SK-N-SH treated with all-trans-retinoic acid at 6 μM for 48 hours (cell line): ENCODE data around the gene KIF20A.

ENCODE experiments used
- ATAC-seq: fragments of 200-7000 bp; cut with Tn5 transposase; 3 replicates; pipeline ENCODE4 v1.9.1; 2020; ENCODE audit warnings: mild to moderate bottlenecking, moderate library complexity
- ARNTL ChIP-seq: fragments of 450-650 bp; formaldehyde crosslinking; IDR thresholded peaks from 2 replicates; pipeline ENCODE4 v1.5.0; 2020; ENCODE audit warnings: low read depth, mild to moderate bottlenecking, moderate library complexity, borderline replicate concordance
- BACH2 ChIP-seq: fragments of 250-450 bp; sonication (Bioruptor Pico); IDR thresholded peaks from 2 replicates; pipeline ENCODE4 v1.9.0; 2021; ENCODE audit warnings: mild to moderate bottlenecking, borderline replicate concordance
- CSRNP3 ChIP-seq: fragments of 250-450 bp; sonication (Bioruptor Pico); IDR thresholded peaks from 2 replicates; pipeline ENCODE4 v1.5.1; 2021; ENCODE audit warnings: mild to moderate bottlenecking, moderate library complexity
- ESRRG ChIP-seq: fragments of 250-450 bp; sonication (Bioruptor Pico); IDR thresholded peaks from 2 replicates; pipeline ENCODE4 v1.6.1; 2021; ENCODE audit warnings: mild to moderate bottlenecking
- GLIS3 ChIP-seq: fragments of 250-450 bp; sonication (Bioruptor Pico); IDR thresholded peaks from 2 replicates; pipeline ENCODE4 v1.5.0; 2020; ENCODE audit warnings: mild to moderate bottlenecking, moderate library complexity
- ISL1 ChIP-seq: fragments of 250-450 bp; sonication (Bioruptor Pico); IDR thresholded peaks from 2 replicates; pipeline ENCODE4 v2.1.2; 2022; ENCODE audit warnings: mild to moderate bottlenecking, moderate library complexity
- PATZ1 ChIP-seq: fragments of 250-450 bp; sonication (Bioruptor Pico); IDR thresholded peaks from 2 replicates; pipeline ENCODE4 v1.8.0; 2020; ENCODE audit warnings: mild to moderate bottlenecking, moderate library complexity, borderline replicate concordance
- PPARA ChIP-seq: fragments of 250-450 bp; sonication (Bioruptor Pico); IDR thresholded peaks from 2 replicates; pipeline ENCODE4 v1.5.0; 2020; ENCODE audit warnings: mild to moderate bottlenecking, borderline replicate concordance
- RARB ChIP-seq: fragments of 250-450 bp; sonication (Bioruptor Pico); IDR thresholded peaks from 2 replicates; pipeline ENCODE4 v1.8.0; 2021; ENCODE audit warnings: mild to moderate bottlenecking, moderate library complexity
- SNAI2 ChIP-seq: fragments of 250-450 bp; sonication (Bioruptor Pico); IDR thresholded peaks from 2 replicates; pipeline ENCODE4 v1.5.0; 2020; ENCODE audit warnings: mild to moderate bottlenecking, moderate library complexity
- TCF4 ChIP-seq: fragments of 250-450 bp; sonication (Bioruptor Pico); IDR thresholded peaks from 2 replicates; pipeline ENCODE4 v1.8.0; 2021; ENCODE audit warnings: mild to moderate bottlenecking, moderate library complexity, borderline replicate concordance
- TOX ChIP-seq: fragments of 250-450 bp; sonication (Bioruptor Pico); IDR thresholded peaks from 2 replicates; pipeline ENCODE4 v1.8.0; 2021; ENCODE audit warnings: mild to moderate bottlenecking, moderate library complexity, borderline replicate concordance
- TSHZ2 ChIP-seq: fragments of 250-450 bp; sonication (Bioruptor Pico); IDR thresholded peaks from 2 replicates; pipeline ENCODE4 v1.5.0; 2020; ENCODE audit warnings: mild to moderate bottlenecking, moderate library complexity
- ZC3H10 ChIP-seq: fragments of 250-450 bp; sonication (Bioruptor Pico); IDR thresholded peaks from 2 replicates; pipeline ENCODE4 v1.5.1; 2021; ENCODE audit warnings: mild to moderate bottlenecking, moderate library complexity
- ZFP3 ChIP-seq: fragments of 250-450 bp; sonication (Bioruptor Pico); IDR thresholded peaks from 2 replicates; pipeline ENCODE4 v1.5.0; 2020; ENCODE audit warnings: mild to moderate bottlenecking, moderate library complexity
- ZFP30 ChIP-seq: fragments of 450-650 bp; formaldehyde crosslinking; IDR thresholded peaks from 2 replicates; pipeline ENCODE4 v1.5.0; 2022; ENCODE audit warnings: mild to moderate bottlenecking, moderate library complexity
- ZNF565 ChIP-seq: fragments of 450-650 bp; formaldehyde crosslinking; conservative IDR thresholded peaks from 2 replicates; pipeline ENCODE4 v1.5.0; 2020; ENCODE audit warnings: low read depth, mild to moderate bottlenecking, moderate library complexity
- ZNF70 ChIP-seq: fragments of 450-650 bp; formaldehyde crosslinking; IDR thresholded peaks from 2 replicates; pipeline ENCODE4 v1.5.0; 2020; ENCODE audit warnings: mild to moderate bottlenecking, moderate library complexity
- ZNF8 ChIP-seq: fragments of 450-650 bp; formaldehyde crosslinking; IDR thresholded peaks from 2 replicates; pipeline ENCODE4 v1.5.0; 2020; ENCODE audit warnings: mild to moderate bottlenecking, moderate library complexity
- TF ChIP-seq, protein P1 (sequence below): fragments of 250-450 bp; sonication (Bioruptor Pico); IDR thresholded peaks from 2 replicates; pipeline ENCODE4 v1.5.1; 2020; ENCODE audit warnings: low read depth, mild to moderate bottlenecking, moderate library complexity

KIF20A gene

DNA sequence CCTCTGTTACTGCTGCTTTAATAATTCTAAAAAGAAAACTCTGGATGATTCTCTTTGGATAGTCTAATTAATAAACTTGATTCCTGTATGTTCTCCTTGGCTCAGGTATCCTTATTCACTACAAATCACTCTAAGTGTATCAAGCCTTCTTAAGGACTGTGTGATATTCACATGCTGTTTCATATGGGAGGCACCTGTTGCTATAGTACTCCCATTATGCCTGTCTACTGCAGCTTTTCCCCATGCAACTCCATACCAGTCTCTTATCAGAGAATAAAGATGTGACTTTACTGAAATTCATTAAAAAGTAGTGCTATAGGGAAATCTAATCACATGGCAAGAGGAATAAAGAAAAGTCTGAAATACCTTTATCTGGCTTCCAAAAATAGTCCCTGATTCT lies 15.2 kb upstream of the KIF20A start (continued):
- no peak for TF ChIP-seq ISL1

- TF ChIP-seq ZNF565 (CRISPR knock-in tag) = no peak
- TF ChIP-seq GLIS3 = no peak
- no peak for TF ChIP-seq CSRNP3
- no peak for TF ChIP-seq ISL1
- TF ChIP-seq BACH2 (CRISPR knock-in tag) = no peak
- TF ChIP-seq PATZ1 (CRISPR knock-in tag) = no peak
- TF ChIP-seq ZNF8 = no peak
- no peak for TF ChIP-seq ARNTL (CRISPR knock-in tag)
- TF ChIP-seq ZFP30 (CRISPR knock-in tag) = no peak
- TF ChIP-seq ZFP3 = no peak
- TF ChIP-seq PPARA = no peak
- no peak for ATAC-seq
Measured at GRCh38 chr5:138169124-138169523, 9.8 kb upstream of the KIF20A start.

GRCh38 chr5:138170299-138170698 lies 8.6 kb upstream of the KIF20A start:
- no peak for TF ChIP-seq TCF4 (CRISPR knock-in tag)
- TF ChIP-seq ISL1 = no peak
- no peak for TF ChIP-seq ZNF70
- no peak for TF ChIP-seq ZFP3

DNA sequence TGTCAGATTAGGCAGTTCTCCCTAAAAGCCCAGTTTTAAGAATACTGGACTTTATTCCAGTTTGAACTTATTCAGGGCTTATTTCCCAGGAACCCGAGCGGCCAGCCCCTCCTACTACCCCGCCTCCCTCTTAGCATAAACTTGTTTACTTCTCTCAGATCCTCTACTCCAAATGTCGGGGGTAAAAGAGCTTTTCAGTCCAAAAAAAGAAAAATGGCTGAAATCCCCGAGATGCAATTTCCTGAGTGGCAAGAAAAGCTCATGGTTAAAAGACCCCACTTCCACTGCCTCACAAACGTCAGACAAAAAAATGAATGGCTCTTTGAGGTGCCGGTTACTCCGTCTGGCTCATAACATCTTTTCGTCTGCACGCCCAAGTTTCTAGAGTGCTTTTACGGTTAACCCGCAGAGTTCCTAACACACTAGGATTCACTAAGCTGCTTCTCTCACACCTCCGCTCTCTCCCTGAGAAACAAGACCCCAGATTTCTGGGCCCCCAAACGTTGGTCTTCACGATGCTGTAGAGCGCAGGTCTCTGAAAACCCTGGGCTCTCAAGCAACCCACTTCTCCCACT lies 884 bp upstream of the KIF20A start:
- TF ChIP-seq TCF4 (CRISPR knock-in tag) = no peak
- TF ChIP-seq ARNTL (CRISPR knock-in tag) = no peak
- no peak for TF ChIP-seq ESRRG (CRISPR knock-in tag)
- no peak for TF ChIP-seq ZFP3
- ATAC-seq = peak; percentile 63

More at GRCh38 chr5:138170299-138170698, 8.6 kb upstream of the KIF20A start:
- no peak for ATAC-seq

- ATAC-seq = no peak; the same call in 2 of the 3 replicates
- no peak for TF ChIP-seq TSHZ2 (CRISPR knock-in tag)
- TF ChIP-seq, protein P1, sequence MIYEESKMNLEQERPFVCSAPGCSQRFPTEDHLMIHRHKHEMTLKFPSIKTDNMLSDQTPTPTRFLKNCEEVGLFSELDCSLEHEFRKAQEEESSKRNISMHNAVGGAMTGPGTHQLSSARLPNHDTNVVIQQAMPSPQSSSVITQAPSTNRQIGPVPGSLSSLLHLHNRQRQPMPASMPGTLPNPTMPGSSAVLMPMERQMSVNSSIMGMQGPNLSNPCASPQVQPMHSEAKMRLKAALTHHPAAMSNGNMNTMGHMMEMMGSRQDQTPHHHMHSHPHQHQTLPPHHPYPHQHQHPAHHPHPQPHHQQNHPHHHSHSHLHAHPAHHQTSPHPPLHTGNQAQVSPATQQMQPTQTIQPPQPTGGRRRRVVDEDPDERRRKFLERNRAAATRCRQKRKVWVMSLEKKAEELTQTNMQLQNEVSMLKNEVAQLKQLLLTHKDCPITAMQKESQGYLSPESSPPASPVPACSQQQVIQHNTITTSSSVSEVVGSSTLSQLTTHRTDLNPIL (CRISPR knock-in tag) = no peak
- TF ChIP-seq TCF4 (CRISPR knock-in tag) = no peak
- TF ChIP-seq SNAI2 (CRISPR knock-in tag) = no peak
Measured at GRCh38 chr5:138179277-138179857, 455 bp downstream of the KIF20A start.

- ATAC-seq = peak; percentile 30
- TF ChIP-seq ZNF70 = no peak
- TF ChIP-seq TOX (CRISPR knock-in tag) = no peak
- TF ChIP-seq ESRRG (CRISPR knock-in tag) = no peak
- no peak for TF ChIP-seq BACH2 (CRISPR knock-in tag)
- TF ChIP-seq PATZ1 (CRISPR knock-in tag) = no peak
- no peak for TF ChIP-seq CSRNP3
- TF ChIP-seq RARB (CRISPR knock-in tag) = no peak
- TF ChIP-seq PPARA = no peak
- no peak for TF ChIP-seq GLIS3
- no peak for TF ChIP-seq ARNTL (CRISPR knock-in tag)
- TF ChIP-seq SNAI2 (CRISPR knock-in tag) = no peak
- no peak for TF ChIP-seq TCF4 (CRISPR knock-in tag)
- no peak for TF ChIP-seq ZC3H10 (CRISPR knock-in tag)
- no peak for TF ChIP-seq ZNF8
- TF ChIP-seq ZFP30 (CRISPR knock-in tag) = no peak
Measured at GRCh38 chr5:138180183-138180782, 1.4 kb downstream of the KIF20A start.
